HepG2 (cell line): ENCODE data around the gene CFAP69. TPM values are rescaled to one million over a fixed set of nuclear protein-coding genes. Genes with fewer than 3 reads are reported as not detected.
A peak's percentile ranks its signal among the peaks of the same experiment; 100 is the strongest.

ENCODE experiments used
- ATAC-seq: fragments of 200-7000 bp; cut with Tn5 transposase; 3 replicates; pipeline ENCODE4 v1.9.1; 2020; ENCODE audit warnings: mild to moderate bottlenecking, moderate library complexity
- BruUV-seq: library from RNA; stranded (reverse); fragments of 400-500 nt; replicated peaks from 2 replicates; lab custom pipeline; 2021; lab: Mats Ljungman, UMichigan
- CTCF ChIA-PET: fragments of 300-600 bp; formaldehyde crosslinking; extraction: SDS; loops from one replicate; lab custom pipeline; 2021; ENCODE audit warnings: low total read pairs, inconsistent platforms, low intra/inter-chr PET ratio; lab: Yijun Ruan, JAX
- POLR2A ChIA-PET: fragments of 350-600 bp; sonication (Branson Sonifier 250); formaldehyde crosslinking; loops from one replicate; lab custom pipeline; 2020; ENCODE audit warnings: antibody characterized with exemption, inconsistent platforms; lab: Yijun Ruan, JAX
- DNase-seq: peaks from one replicate; pipeline ENCODE4 v3.0.0-alpha.2; 2015; ENCODE audit warnings: low spot score
- FAIRE-seq: peaks from 3 replicates; lab custom pipeline; 2011; peaks lifted over from hg19 to GRCh38; lab: Jason Lieb, UNC
- H2AFZ ChIP-seq: one replicate; pipeline ENCODE4 v1.6.1; 2011; ENCODE audit warnings: low read length, inconsistent platforms
- H3K27ac ChIP-seq: fragments of 300-600 bp; 3 replicates; pipeline ENCODE4 v1.8.0; 2011; ENCODE audit warnings: mixed run types, mild to moderate bottlenecking, mixed read lengths, low read length, inconsistent platforms; ENCODE audit not compliant: insufficient read depth; ENCODE audit errors: extremely low read length
- H3K27me3 ChIP-seq, 2 experiments: fragments of 200-600 bp in 1 of 2; 2 replicates in 1 of 2; 3 replicates in 1 of 2; pipeline versions ENCODE4 v1.6.0 to v1.8.0; 2011; ENCODE audit warnings: low read length in 2 of 2, mild to moderate bottlenecking in 2 of 2, moderate library complexity in 2 of 2, inconsistent platforms in 1 of 2; ENCODE audit not compliant: insufficient read depth in 2 of 2, control insufficient read depth in 1 of 2
- H3K36me3 ChIP-seq, 2 experiments: fragments of 200-600 bp in 1 of 2; replicated peaks in 1 of 2; 2 replicates in 1 of 2; 3 replicates in 1 of 2; pipeline versions ENCODE4 v1.5.1 to v1.8.0; 2011; ENCODE audit warnings: low read length in 2 of 2, inconsistent platforms in 1 of 2; ENCODE audit not compliant: insufficient read depth in 2 of 2, control insufficient read depth in 1 of 2
- H3K4me1 ChIP-seq: 2 replicates; pipeline ENCODE4 v1.5.1; 2012; ENCODE audit warnings: low read length, inconsistent platforms; ENCODE audit not compliant: insufficient read depth
- H3K4me2 ChIP-seq: 2 replicates; pipeline ENCODE4 v1.6.0; 2011; ENCODE audit warnings: low read depth, low read length, inconsistent platforms
- H3K4me3 ChIP-seq, 3 experiments: fragments of 200-600 bp in 1 of 3; sonication (generic), shearing (Covaris generic) in 1 of 3; replicated peaks in 1 of 3; 2 replicates each; pipeline ENCODE4 v1.5.1; 2011 to 2016; ENCODE audit warnings: low read length in 3 of 3, inconsistent platforms in 2 of 3, low read depth in 2 of 3, mild to moderate bottlenecking in 2 of 3, control low read depth in 1 of 3, mixed read lengths in 1 of 3; ENCODE audit not compliant: insufficient read depth in 1 of 3
- H3K79me2 ChIP-seq: one replicate; pipeline ENCODE4 v1.6.1; 2011; ENCODE audit warnings: low read length, inconsistent platforms; ENCODE audit not compliant: insufficient read depth
- H3K9ac ChIP-seq: 2 replicates; pipeline ENCODE4 v1.6.0; 2011; ENCODE audit warnings: mild to moderate bottlenecking, low read depth, low read length, inconsistent platforms; ENCODE audit not compliant: insufficient read depth
- H3K9me3 ChIP-seq: 2 replicates; pipeline ENCODE4 v1.5.1; 2012; ENCODE audit warnings: mild to moderate bottlenecking, low read length
- H4K20me1 ChIP-seq: 2 replicates; pipeline ENCODE4 v1.6.0; 2011; ENCODE audit warnings: inconsistent platforms, mild to moderate bottlenecking, low read length, moderate library complexity; ENCODE audit not compliant: insufficient read depth
- ARID5B ChIP-seq: IDR thresholded peaks from 2 replicates; pipeline ENCODE4 v1.4.0; 2020; ENCODE audit warnings: mild to moderate bottlenecking, missing genetic modification reagents
- BCL6 ChIP-seq: IDR thresholded peaks from 2 replicates; pipeline ENCODE4 v1.6.1; 2016; ENCODE audit warnings: missing genetic modification reagents, missing compliant biosample characterization
- CREM ChIP-seq, 2 experiments: sonication (generic) in 1 of 2; formaldehyde crosslinking in 1 of 2; IDR thresholded peaks; 2 replicates each; pipeline versions ENCODE4 v1.4.0 to v1.6.1; 2016 to 2020; ENCODE audit warnings: antibody characterized with exemption in 1 of 2, mild to moderate bottlenecking in 1 of 2, missing genetic modification reagents in 1 of 2
- DMAP1 ChIP-seq: IDR thresholded peaks from 2 replicates; pipeline ENCODE4 v1.6.1; 2016
- JDP2 ChIP-seq: sonication (generic); formaldehyde crosslinking; IDR thresholded peaks from 2 replicates; pipeline ENCODE4 v1.8.1; 2022; ENCODE audit warnings: missing genetic modification reagents, borderline replicate concordance
- PATZ1 ChIP-seq: sonication (generic); formaldehyde crosslinking; IDR thresholded peaks from 2 replicates; pipeline ENCODE4 v1.4.0; 2020; ENCODE audit warnings: missing genetic modification reagents
- RBFOX2 ChIP-seq: fragments of 200-400 bp; formaldehyde crosslinking; IDR thresholded peaks from 2 replicates; pipeline ENCODE4 v1.6.1; 2017; ENCODE audit warnings: low read depth, mild to moderate bottlenecking, low read length
- SMAD3 ChIP-seq: sonication (generic); formaldehyde crosslinking; IDR thresholded peaks from 2 replicates; pipeline ENCODE4 v1.4.0; 2020; ENCODE audit warnings: missing genetic modification reagents
- SOX13 ChIP-seq, 3 experiments: fragments of 450-650 bp in 1 of 3; sonication (generic) in 1 of 3; formaldehyde crosslinking in 1 of 3; IDR thresholded peaks in 2 of 3; conservative IDR thresholded peaks in 1 of 3; 2 replicates each; pipeline versions ENCODE4 v1.5.0 to v1.6.1; 2016 to 2020; ENCODE audit warnings: antibody characterized with exemption in 1 of 3, mild to moderate bottlenecking in 1 of 3, missing compliant biosample characterization in 1 of 3, missing genetic modification reagents in 1 of 3, moderate library complexity in 1 of 3
- ZMYM2 ChIP-seq: sonication (generic); formaldehyde crosslinking; IDR thresholded peaks from 2 replicates; pipeline ENCODE4 v1.8.0; 2022; ENCODE audit warnings: mild to moderate bottlenecking, missing genetic modification reagents
- ZMYM4 ChIP-seq: sonication (generic); formaldehyde crosslinking; IDR thresholded peaks from 2 replicates; pipeline ENCODE4 v1.8.1; 2023; ENCODE audit warnings: mild to moderate bottlenecking, missing genetic modification reagents
- ZNF138 ChIP-seq: sonication (generic); formaldehyde crosslinking; IDR thresholded peaks from 2 replicates; pipeline ENCODE4 v1.5.0; 2020; ENCODE audit warnings: mild to moderate bottlenecking, low read depth, missing genetic modification reagents
- ZNF143 ChIP-seq: sonication (generic); formaldehyde crosslinking; IDR thresholded peaks from 2 replicates; pipeline ENCODE4 v1.4.0; 2020; ENCODE audit warnings: missing genetic modification reagents
- WGBS: methylation state at CpG from one replicate; pipeline ENCODE4 v1.1.6; 2017; ENCODE audit warnings: low lambda C conversion rate; 5-methylcytosine and 5-hydroxymethylcytosine counted together
- in situ Hi-C: cut with HindIII; loops from 2 replicates; pipeline ENCODE4 v1.10.0; 2017; ENCODE audit warnings: low pct_unique_long_range_greater_than_20kb; ENCODE audit not compliant: extremely low pct_ligation_motif_present
- intact Hi-C: fragments of 100-400 bp; cut with micrococcal nuclease; formaldehyde crosslinking; loops from one replicate; pipeline ENCODE4 v1.10.0; 2022; ENCODE audit not compliant: unreplicated experiment
- polyA plus RNA-seq, 8 experiments: library from polyadenylated mRNA; depleted of rRNA in 3 of 8; stranded (reverse) in 7 of 8; unstranded in 1 of 8; fragments of >200 nt; fragmentation: Illumina TruSeq in 4 of 8; extraction: Trizol in 4 of 8; gene quantifications; 2 replicates each; pipeline versions ENCODE4 v1.2.1 to v1.2.3, GENCODE V29; 2011 to 2016; ENCODE audit warnings: low read depth in 4 of 8, missing spikeins in 1 of 8, mixed read lengths in 1 of 8; ENCODE audit not compliant: insufficient read depth in 1 of 8
- total RNA-seq, 5 experiments: library from RNA; depleted of rRNA; stranded (reverse); fragments of >200 nt; fragmentation: Illumina TruSeq; extraction: Trizol; gene quantifications; 2 replicates each; pipeline ENCODE4 v1.2.3, GENCODE V29; 2016; ENCODE audit warnings: low read depth in 1 of 5

The CFAP69 gene
- total and polyA plus RNA-seq, 2 of the 13 experiments (the other 11 are each of a cell fraction or from before 2014, with no cell fraction given) = 2.2 to 4.0 TPM

GRCh38 chr7:90349305-90349704 lies 104.3 kb downstream of the CFAP69 start:
- intact Hi-C loops (loop anchor here (5.0 kb wide), 2 partner anchors 82 to 197 kb away; partner anchors contain the start of gene STEAP1), in situ Hi-C loops (loop anchor here (5.0 kb wide), 1 partner anchor 58 kb away; no protein-coding TSS in a partner anchor)
- Histone ChIP-seq H3K79me2 (peaks cover 52% of the 10 kb centered on the region), H3K9me3 (no peaks in the 10 kb centered on the region), H3K4me3 (0 out of 6 replicates have a peak overlapping the region, but pooled peaks of 1 of the 3 experiments have one; percentile 20), H4K20me1 (no peaks in the 10 kb centered on the region), H3K27ac (peak overlapping the region; percentile 24), H3K4me1 (peaks cover 33% of the 10 kb centered on the region), H3K9ac (no peak overlapping the region), H3K27me3 (no peaks in the 10 kb centered on the region; a peak in 1 of 5 replicates), H3K4me2 (peak overlapping the region; percentile 40), H3K36me3 (peaks cover 2 to 5% of the 10 kb centered on the region in 2 experiments; a peak in 2 of 5 replicates), H2AFZ (no peak overlapping the region)
- peak; percentile 63 for DNase-seq
- ATAC-seq = no peak
- ChIA-PET CTCF (no interaction called here), POLR2A (no interaction called here)
- no TSS peak for BruUV-seq
- WGBS = 44% methylated on average over 4 of the region's 4 CpGs
- FAIRE-seq = no peak
- TF ChIP-seq BCL6 (CRISPR knock-in tag) (peak; percentile 8; the same call in 1 of the 2 replicates), ZMYM4 (CRISPR knock-in tag) (peak; percentile 70), RBFOX2 (no peak; the same call in 1 of the 2 replicates), ARID5B (CRISPR knock-in tag) (peak; percentile 53; the same call in 1 of the 2 replicates), ZNF143 (CRISPR knock-in tag) (peak; percentile 65), PATZ1 (CRISPR knock-in tag) (0 out of 2 replicates have a peak, but pooled peaks have one; percentile 28), CREM (IDR thresholded peaks at IDR 0.05) (peak; percentile 23; the same call in 1 of the 2 replicates), CREM (CRISPR knock-in tag; IDR thresholded peaks at IDR 0.05) (no peak), ZMYM2 (no peak), ZNF138 (CRISPR knock-in tag) (no peak), SOX13 (IDR thresholded peaks at IDR 0.05) (peak; percentile 49; the same call in 1 of the 2 replicates), SOX13 (CRISPR knock-in tag; conservative IDR thresholded peaks at IDR 0.05 in 1 of 2, IDR thresholded peaks at IDR 0.05 in 1 of 2) (peak in 1 of 2 experiments; percentile 92; a peak in 2 of 4 replicates), JDP2 (CRISPR knock-in tag) (no peak), DMAP1 (CRISPR knock-in tag) (no peak), SMAD3 (CRISPR knock-in tag) (no peak)
